OCI-M2 (cell line): Measurements from ENCODE around the gene ARMCX6.
"Not testable (repeated sequence)": the region's sequence is repeated elsewhere in the genome, so short reads cannot be mapped to it uniquely, and the experiment has no call there.

Source experiments
- DNase-seq: peaks from one replicate; lab custom pipeline; 2025; ENCODE audit not compliant: unreplicated experiment; lab: John Stamatoyannopoulos, UW

The ARMCX6 gene

GRCh38 chrX:101617211-101618191 is at the start of gene ARMCX6:
Gene ARMCX6 (minus strand): TSS chrX:101618000. CDS start chrX:101616620, 1,380 bp downstream.
- no peak for DNase-seq

GRCh38 chrX:101659601-101660063 is 41.8 kb upstream of the ARMCX6 start, which contains the start of gene ARMCX2:
Gene ARMCX2 (minus strand): TSS chrX:101659850. CDS start chrX:101657588, 2,262 bp downstream.
- DNase-seq: no peak

- no peak for DNase-seq
Observed at GRCh38 chrX:101658661-101659491, 41.1 kb upstream of the ARMCX6 start.

GRCh38 chrX:101657495-101657894 is 39.7 kb upstream of the ARMCX6 start:
- no peak for DNase-seq

- DNase-seq: no peak
Observed at GRCh38 chrX:101656817-101657216, 39.0 kb upstream of the ARMCX6 start.

GRCh38 chrX:101655534-101655933 is 37.7 kb upstream of the ARMCX6 start:
- DNase-seq: no peak

GRCh38 chrX:101647716-101648115 is 29.9 kb upstream of the ARMCX6 start:
- DNase-seq: not testable (repeated sequence)

- no peak for DNase-seq
Observed at GRCh38 chrX:101642093-101642492, 24.3 kb upstream of the ARMCX6 start.

- no peak for DNase-seq
Observed at GRCh38 chrX:101639583-101639982, 21.8 kb upstream of the ARMCX6 start.

- DNase-seq: no peak
Observed at GRCh38 chrX:101619364-101619763, 1.6 kb upstream of the ARMCX6 start.

- DNase-seq: no peak
Observed at GRCh38 chrX:101605728-101606127, 12.1 kb downstream of the ARMCX6 start.

GRCh38 chrX:101605146-101605545 is 12.7 kb downstream of the ARMCX6 start:
- DNase-seq: no peak

- no peak for DNase-seq
Observed at GRCh38 chrX:101602077-101602476, 15.7 kb downstream of the ARMCX6 start.

- not testable (repeated sequence) for DNase-seq
Observed at GRCh38 chrX:101599592-101599991, 18.2 kb downstream of the ARMCX6 start.

GRCh38 chrX:101595739-101596419 is 21.9 kb downstream of the ARMCX6 start:
- DNase-seq: no peak
